ENCODE measurements around the gene MAP1LC3B2.

MAP1LC3B2 gene

DNA sequence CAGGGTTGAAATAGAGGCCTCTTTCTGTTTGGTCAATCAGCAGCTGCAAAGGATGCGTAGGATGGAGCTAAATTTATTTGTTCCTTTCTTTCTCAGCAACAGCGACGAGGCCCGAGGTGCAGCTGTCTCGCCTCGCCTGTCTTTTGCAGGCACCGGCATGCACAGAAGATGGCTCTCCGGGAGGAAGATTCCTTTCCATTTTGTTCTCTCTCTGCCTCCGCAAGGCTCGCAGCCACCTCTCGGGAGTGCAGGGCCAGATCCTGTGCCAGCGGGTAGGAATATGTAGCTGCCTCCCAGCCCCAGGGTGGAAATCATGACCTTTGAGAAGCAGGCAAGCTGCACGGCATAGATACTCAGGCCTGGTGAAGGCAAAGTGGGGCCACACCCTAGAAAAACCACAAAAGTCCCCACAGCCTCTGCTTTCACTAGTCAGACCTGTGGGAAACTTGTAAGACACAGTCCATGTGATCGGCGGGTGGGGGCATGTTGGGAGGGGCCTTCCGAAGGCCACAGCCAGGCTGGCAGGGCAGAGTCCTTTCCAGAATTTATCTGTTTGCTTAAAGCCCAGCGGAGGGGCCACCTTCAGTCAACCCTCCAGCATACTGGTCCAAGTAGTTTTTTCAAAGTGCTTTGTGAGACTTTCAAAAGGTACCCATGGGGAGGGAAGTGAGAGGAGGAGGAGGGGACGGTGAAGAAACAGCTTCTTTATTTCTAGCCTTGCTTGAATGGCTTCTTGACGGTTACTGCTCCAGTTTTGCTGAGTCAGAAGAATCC lies at the start of gene MAP1LC3B2:
Gene MAP1LC3B2 (plus strand): TSS at position 220 of the 774 bp plus-strand sequence. CDS start 16,562 bp downstream, outside the sequence.
- FAIRE-seq (no peak), DNase-seq (ENCODE audit: low spot score) (peak; percentile 78)

DNA sequence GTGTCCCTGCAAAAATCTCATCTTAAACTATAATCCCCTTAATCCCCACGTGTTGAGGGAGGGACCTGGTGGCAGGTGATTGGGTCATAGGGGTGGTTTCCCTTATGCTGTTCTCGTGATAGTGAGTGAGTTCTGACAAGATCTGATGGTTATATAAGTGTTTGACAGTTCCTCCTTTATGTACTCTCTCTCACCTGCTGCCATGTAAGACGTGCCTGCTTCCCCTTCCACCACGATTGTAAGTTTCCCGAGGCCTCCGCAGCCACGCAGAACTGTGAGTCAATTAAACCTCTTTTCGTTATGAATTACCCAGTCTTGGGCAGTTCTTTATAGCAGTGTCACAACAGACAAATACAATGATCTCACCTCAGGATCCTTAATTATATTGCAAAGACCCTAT lies 45.2 kb upstream of the MAP1LC3B2 start:
- no peak for FAIRE-seq

DNA sequence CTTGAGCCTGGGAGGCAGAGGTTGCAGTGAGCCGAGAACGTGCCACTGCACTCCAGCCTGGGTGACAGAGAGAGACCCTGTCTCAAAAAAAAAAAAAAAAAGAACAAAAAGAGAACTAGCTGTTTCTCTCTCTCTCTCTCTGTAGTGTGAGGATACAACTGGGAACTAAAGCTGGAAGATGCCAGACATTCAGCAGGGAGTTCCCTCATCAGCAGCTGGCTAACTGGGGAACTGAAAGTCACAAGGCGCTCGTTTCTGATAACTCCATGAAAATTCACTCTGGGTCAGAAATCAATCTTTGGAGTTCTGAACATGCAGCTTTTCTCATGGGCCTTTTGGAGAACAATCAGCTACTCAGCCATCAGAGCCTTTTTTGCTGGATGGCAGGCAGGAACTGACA lies 43.5 kb upstream of the MAP1LC3B2 start:
- FAIRE-seq (no peak), DNase-seq (ENCODE audit: low spot score) (no peak)

More for the DNA sequence above, 45.2 kb upstream of the MAP1LC3B2 start:
- DNase-seq (ENCODE audit: low spot score), result no peak

DNA sequence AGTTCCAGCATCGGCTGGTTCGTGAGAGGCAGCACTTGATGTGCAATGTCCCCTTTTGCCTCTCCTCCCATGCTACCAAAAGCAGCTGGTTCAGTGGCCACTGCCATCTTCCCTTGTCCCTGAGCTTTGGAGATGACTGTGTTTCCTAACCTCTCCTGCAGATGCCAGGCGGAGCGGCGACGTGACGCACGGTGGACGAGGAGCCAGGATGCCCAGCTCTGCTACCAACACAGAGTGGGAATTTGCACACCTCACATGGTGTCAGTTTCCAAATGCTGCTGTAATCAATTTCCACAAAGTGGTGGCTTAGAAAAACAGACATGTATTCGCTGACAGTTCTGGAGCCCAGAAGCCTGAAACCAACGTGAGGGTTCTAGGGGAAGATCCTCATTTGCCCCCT lies 42.5 kb upstream of the MAP1LC3B2 start:
- no peak for FAIRE-seq
- no peak for DNase-seq (ENCODE audit: low spot score)

DNA sequence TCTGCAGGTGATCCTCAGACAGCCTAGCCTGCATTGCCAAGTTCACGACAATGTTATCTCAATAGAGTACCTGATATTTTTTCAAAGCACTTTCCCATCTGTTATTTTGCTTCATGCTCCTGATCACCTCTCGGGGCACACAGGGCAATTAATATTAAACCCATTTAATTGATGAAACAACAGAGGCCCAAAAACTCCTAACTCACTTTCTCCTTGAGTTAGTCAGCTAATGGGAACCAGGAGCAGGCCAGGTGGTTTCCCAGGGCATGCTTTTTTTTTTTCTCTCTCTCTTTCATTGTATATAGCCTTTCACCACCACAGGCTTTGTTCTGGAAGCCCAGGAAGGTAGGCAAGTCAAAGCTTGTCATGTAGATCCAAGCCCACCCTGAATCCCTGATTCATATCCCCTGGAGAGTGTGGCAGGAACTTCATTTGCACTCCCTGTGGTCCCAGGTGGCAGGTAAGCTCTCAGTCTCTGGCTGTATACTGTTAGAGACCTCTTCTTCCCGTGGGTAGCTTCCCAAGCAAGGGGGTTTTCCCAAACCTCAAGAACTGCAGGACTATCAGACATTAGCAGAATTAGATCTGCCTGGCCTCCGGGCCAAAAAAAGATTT lies 41.6 kb upstream of the MAP1LC3B2 start:
- DNase-seq (ENCODE audit: low spot score), result no peak
- FAIRE-seq, result no peak

DNA sequence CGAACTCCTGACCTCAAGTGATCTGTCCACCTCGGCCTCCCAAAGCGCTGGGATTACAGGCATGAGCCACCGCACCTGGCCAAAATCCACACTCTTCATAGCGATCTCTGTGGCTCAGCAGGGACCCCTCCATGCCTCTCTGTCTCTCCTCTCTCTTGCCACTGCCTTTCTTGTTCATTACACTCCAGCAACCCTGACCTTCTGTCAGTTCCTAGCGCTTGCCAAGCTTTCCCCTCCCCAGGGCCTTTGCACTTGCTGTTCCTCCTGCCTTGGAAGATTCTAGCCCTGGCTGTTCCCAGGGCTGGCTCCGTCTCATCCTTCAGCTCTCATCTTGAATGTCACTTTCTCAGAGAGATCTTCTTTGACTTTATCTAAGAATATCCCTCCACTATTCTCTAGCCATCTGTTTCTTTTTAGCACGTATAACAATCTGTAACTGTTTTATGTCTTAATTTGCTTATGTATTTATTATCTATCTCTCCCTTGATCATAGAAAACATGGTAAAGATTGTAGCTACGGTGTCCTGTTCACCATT lies 38.9 kb upstream of the MAP1LC3B2 start:
- DNase-seq (ENCODE audit: low spot score) (no peak), FAIRE-seq (no peak)

DNA sequence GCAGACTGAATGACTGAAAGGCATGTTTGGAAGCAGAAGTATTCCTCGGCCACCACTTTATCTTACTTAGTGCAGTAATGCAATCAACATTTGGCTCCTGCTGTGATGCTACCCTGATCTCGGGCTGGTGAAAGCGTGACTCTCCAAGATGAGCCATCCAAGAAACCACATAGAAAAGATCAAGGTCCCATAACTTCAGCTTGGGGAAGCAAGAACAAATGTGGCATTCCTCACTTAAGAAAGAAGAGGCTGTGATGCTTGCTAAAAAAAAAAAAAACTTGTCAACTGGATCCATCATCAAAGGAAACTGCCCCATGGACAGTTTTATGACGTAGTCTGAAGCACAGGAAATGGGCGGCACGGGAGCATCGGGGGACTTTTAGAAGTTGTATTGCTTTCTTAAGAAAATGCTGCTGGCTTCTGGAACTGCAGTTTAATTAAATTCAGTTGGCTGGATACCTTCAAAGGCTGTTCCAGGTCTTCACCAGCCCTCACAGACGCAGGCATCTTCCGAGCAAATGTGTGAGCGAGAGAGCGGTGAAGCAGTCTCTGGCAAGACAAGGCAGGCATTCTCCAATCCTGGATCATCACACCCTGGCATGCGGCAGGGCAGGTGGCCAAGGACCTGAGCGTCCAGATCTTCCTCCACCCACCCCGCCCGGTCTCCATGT lies 38.2 kb upstream of the MAP1LC3B2 start:
- DNase-seq (ENCODE audit: low spot score) (peak; percentile 40), FAIRE-seq (no peak)

DNA sequence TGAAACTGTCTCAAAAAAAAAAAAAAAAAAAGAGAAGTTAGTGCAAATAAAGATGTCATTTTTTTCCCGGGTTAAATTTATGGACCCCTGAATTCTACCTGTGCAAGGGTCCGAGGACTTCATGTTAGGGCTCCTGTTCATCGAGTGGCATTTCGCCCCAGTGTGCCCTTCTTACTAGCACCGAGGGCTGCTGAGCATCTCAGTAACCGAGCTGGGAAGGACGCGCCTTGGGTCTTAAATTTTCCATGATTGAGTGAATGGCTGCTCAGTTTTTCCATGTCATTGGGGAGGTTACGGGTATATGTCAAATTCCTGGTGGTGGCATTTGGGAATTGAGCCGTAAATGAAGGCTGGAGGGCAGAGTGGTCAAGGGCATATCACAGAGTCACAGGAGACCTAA lies 34.9 kb upstream of the MAP1LC3B2 start:
- no peak for FAIRE-seq
- no peak for DNase-seq (ENCODE audit: low spot score)

DNA sequence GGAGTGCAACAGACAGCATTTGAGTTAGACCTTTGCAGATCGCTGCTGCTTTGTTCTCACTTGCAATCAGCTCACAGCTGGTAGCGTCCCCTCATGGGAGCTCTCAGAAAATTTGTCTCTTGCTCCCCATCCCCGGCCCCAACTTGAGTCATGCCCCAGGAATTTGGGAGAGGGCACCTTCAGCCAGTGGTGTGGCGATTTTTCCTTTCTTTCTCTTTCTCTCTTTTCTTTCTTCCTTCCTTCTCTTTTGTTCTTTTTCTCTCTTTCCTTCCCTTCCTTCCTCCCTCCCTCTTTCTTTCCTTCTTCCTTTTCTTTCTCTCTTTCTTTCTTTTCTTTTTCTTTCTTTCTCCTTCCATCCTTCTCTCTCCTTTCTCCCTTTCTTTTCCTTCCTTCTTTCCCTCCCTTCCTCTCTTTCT lies 34.2 kb upstream of the MAP1LC3B2 start:
- no peak for FAIRE-seq
- peak; percentile 78 for DNase-seq (ENCODE audit: low spot score)

DNA sequence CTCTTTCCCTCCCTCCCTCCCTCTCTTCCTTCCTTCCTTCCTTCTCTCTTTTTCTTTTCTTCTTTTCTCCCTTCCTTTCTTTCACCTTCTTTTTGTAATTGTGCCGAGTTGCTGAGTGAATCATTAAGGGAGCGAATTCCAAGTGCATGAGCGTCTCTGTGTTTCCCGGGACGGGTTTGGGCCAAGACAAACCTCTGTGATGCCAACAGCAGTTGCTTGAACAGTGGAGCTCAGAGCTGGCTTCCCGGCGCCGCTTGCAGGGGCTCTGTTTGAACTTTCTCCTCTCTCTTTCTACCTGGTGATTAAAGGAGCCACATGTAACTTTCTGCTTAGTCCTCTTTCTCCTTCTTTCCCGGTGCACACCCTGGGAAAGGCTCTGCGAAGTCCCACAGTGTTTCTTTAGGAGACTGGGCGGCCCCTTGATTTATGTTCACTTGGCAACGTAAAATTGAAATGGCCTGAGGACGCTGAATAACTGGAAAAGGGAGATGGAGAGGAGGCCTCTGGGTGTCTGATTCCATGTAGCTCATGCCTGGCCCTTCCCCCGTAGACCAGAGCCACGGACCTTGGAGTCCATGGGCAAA lies 33.7 kb upstream of the MAP1LC3B2 start:
- DNase-seq (ENCODE audit: low spot score), result peak; percentile 81
- FAIRE-seq, result no peak

DNA sequence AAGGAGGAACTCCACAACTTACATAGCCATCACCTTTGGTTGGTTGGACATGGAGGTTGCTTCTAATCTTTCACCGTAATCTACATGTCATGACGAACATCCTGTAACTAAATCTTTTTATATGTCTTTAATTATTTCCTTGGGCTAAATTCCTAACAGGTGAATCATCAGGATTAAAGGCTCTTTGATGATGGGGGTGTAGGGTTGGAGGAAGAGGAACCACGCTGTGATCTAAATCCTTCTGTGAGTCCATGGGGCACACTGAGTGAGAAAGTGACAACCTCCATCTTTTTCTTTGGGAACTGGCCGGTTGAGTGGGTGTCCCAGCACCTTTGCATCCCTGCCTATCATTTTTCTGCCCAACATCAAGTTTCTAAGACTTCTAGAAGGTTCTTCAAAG lies 31.1 kb upstream of the MAP1LC3B2 start:
- DNase-seq (ENCODE audit: low spot score) (peak; percentile 35), FAIRE-seq (no peak)

DNA sequence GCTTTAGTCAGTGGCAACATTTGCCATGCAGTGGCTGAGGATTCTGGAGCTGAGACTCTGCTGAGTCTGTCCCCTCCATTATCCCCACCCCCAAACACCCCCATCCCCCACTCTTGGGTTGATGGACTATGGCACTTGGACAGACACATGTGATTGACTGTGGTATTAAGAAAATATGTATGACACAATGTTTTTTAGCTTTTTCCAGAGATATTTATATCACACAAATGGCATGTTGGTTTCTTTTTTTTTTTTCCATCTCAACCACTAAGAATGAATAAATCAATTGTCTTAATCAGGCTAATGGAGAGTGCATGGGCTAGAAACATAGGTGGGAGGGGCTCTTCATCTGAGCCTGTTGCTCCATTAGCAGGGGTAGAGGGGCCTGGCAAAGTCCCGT lies 30.7 kb upstream of the MAP1LC3B2 start:
- no peak for FAIRE-seq
- no peak for DNase-seq (ENCODE audit: low spot score)

DNA sequence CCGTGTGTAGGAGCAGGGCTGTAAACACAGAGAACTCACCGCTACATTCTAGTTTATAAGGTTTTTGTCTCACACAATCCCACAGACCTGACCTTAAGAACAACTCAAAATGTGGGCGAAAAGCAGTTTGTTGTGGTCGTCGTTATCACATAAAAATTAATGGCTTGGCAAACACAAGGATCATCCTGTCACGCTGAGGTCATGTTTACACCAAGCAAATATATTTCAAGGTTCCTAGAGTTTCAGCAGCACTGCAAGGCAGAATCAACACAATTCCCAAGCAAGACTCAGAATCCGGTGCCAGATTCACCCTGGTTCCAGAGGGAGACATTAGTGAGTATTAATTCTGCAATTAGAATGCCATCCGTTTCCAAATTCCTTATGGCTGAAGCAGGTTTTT lies 30.1 kb upstream of the MAP1LC3B2 start:
- no peak for FAIRE-seq

DNA sequence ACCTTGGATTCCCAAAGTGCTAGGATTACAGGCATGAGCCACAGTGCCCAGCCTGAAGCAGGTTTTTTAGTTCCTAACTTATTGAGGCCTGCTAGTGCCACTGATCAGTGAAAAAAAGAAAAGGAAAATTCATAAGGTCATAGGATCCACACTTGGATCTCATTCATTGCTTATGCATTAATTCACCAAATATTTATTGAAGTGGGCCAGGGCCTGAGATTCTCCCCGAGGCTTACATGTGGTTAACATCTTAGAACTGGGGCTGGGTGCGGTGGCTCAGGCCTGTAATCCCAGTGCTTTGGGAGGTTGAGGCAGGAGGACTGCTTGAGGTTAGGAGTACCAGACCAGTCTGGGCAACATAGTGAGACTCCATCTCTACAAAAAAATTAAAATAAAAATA lies 29.5 kb upstream of the MAP1LC3B2 start:
- DNase-seq (ENCODE audit: low spot score) (no peak), FAIRE-seq (no peak)

More for the DNA sequence above, 30.1 kb upstream of the MAP1LC3B2 start:
- peak; percentile 27 for DNase-seq (ENCODE audit: low spot score)

DNA sequence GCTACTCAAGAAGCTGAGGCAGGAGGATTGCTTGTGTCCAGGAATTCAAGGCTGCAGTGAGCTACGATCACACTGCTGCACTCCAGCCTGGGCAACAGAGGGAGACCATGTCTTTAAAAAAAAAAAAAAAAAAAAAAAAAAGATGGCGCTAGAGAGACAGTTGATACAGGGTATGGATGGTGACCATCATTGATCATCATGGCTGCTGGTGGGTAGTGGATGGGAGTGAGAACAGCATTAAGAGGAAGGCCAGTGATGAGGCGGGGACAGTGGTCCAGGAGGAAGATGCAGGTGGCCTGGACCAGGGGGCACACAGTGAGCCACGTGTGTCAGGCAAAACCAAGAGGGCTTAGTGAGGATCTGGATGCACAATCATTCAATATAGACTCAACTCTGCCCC lies 26.8 kb upstream of the MAP1LC3B2 start:
- FAIRE-seq, result no peak
- DNase-seq (ENCODE audit: low spot score), result no peak

DNA sequence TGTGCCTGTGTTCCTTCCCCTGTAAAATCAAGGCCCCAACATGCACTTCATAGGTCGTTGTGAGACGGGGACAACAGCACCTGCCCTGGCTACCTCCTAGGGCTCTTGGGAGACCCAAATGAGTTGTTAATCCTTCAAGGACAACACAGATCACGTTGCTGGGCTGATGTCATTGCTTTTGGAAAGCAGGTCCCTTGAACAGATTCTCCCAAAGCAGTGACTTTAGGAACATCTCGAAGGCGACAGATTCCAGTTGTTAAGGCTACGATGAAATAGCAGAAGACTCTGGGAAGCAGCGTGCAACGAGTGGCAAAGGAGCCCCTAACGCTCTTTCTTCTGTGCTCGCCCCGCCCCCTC lies 26.2 kb upstream of the MAP1LC3B2 start:
- FAIRE-seq (no peak), DNase-seq (ENCODE audit: low spot score) (no peak)

DNA sequence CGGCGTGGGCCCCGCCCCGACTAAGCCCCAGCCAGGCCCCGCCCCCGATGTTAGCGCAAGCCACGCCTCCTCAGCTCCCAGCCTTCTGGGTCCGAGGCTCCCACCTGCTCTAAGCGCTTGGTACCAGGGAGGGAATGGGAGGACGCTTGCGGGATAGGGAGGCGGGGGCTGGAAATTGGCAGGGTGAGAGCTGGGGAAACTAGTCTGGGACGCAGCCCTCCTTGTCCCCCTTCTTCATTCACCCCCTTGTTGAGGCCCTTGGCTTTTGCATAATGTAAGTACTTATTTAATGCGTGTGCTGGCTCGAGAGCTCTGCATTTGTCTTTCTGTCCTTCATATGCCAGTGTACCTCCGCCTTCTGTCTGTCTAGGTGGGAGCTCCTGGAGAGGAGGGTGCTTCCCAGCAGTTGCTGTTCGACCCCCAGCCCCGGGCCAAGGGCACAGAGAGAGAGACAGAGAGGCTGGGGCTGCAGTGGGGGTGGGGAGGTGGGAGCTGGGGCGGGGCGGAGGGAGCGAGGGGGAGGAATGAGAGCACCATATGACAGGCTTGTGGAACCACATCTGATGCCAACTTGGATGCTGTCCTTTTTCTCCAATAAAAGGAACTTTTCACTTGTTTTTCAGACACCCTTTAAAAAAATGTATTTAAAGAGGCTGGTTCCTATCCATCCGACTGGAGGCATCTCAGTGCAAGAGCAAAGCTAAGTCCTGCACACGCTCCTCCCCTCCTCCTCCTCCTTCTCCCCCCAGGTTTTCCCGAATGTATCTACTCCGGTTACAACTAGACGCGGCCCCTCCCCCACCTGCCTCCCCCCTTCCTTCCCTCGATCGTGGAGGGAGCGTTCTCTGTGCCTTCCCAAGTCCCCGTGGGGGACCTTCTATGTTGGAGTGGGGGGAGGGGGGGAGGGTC lies 25.6 kb upstream of the MAP1LC3B2 start:
- FAIRE-seq (no peak), DNase-seq (ENCODE audit: low spot score) (peak; percentile 92)

DNA sequence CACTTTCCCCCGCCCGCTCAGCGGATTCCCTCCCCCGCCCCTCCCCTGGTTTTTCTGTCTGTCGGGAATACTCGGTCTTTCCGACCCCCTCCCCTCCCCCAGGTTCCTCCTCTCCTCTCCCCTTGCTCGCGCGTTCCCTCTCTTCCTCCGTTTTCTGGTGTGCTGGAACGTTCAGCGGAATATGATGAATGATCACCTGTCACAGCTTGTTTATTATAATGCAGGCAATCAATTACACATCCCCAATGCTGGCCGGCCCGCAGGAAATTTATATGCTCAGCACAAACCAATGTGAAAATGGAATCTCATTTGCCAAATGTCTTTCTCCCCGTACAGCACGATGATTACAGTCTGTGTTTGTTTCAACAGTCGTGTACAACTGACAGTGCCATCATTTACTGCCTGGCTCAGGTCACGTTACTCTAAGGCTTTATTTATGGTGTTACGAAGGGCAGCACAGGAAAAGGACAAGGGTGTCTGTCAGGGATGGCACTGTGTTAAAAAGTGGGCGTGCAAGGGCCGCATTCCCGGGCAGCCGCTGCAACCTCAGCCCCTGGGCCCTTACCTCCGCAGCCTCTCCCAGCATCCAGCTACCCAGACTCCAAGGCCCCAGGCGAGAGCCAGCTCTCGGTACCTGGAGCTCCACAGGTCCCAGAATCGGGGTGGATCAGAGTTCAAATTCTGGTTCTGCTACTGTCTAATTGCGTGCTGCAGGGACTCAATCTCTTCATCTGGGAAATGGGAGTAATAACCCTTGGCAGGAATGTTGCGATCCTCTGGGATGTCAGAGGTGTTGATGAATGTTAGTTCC lies 24.7 kb upstream of the MAP1LC3B2 start:
- DNase-seq (ENCODE audit: low spot score) (no peak), FAIRE-seq (no peak)

DNA sequence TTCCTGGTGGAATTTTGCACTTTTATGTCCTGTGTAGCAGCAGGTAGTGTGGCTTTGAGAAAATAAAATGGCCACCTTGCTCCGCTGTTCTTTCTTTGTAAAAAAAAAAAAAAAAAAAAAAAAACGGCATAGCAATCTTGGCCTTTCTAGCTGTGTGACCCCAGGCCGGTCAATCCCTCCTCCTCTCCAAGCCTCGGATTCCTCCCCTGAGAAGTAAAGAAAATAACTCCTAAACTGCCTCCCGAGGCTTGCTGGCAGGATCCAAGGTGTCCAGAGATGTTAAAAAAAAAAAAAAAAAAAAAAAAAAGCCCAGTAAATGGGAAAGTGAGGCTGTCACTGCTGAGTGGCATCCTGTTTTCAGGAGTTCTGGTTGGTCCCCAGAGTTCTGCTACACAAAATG lies 23.9 kb upstream of the MAP1LC3B2 start:
- FAIRE-seq, result no peak
- no peak for DNase-seq (ENCODE audit: low spot score)
